Astrocyte (in vitro differentiated cells and primary cell): ENCODE measurements around the gene GMPR2. TPM values are rescaled to one million over a fixed set of nuclear protein-coding genes. Genes with fewer than 3 reads are reported as not detected.
A peak's percentile ranks its signal among the peaks of the same experiment; 100 is the strongest.
"Not testable (repeated sequence)": the region's sequence is repeated elsewhere in the genome, so short reads cannot be mapped to it uniquely, and the experiment has no call there.

Source experiments
- DNase-seq: peaks from one replicate; pipeline ENCODE4 v3.0.0-alpha.2; 2010; ENCODE audit warnings: low read depth
- FAIRE-seq: peaks from 2 replicates; lab custom pipeline; 2011; peaks lifted over from hg19 to GRCh38; lab: Jason Lieb, UNC
- H2AFZ ChIP-seq: 2 replicates; pipeline ENCODE4 v1.6.0; 2012; ENCODE audit warnings: low read depth, low read length, inconsistent platforms
- H3K27ac ChIP-seq: 2 replicates; pipeline ENCODE4 v1.5.1; 2011; ENCODE audit warnings: low read depth, low read length, inconsistent platforms
- H3K27me3 ChIP-seq: 2 replicates; pipeline ENCODE4 v1.6.0; 2011; ENCODE audit warnings: low read length, inconsistent platforms; ENCODE audit not compliant: insufficient read depth
- H3K36me3 ChIP-seq: 2 replicates; pipeline ENCODE4 v1.5.1; 2011; ENCODE audit warnings: low read length, inconsistent platforms; ENCODE audit not compliant: insufficient read depth
- H3K4me1 ChIP-seq: 2 replicates; pipeline ENCODE4 v1.5.1; 2011; ENCODE audit warnings: low read length, inconsistent platforms; ENCODE audit not compliant: insufficient read depth
- H3K4me2 ChIP-seq: 2 replicates; pipeline ENCODE4 v1.6.0; 2012; ENCODE audit warnings: low read length, inconsistent platforms
- H3K4me3 ChIP-seq: 2 replicates; pipeline ENCODE4 v1.5.1; 2011; ENCODE audit warnings: low read depth, mild to moderate bottlenecking, low read length, inconsistent platforms; ENCODE audit not compliant: insufficient read depth
- H3K79me2 ChIP-seq: 2 replicates; pipeline ENCODE4 v1.6.0; 2012; ENCODE audit warnings: mild to moderate bottlenecking, low read length, inconsistent platforms; ENCODE audit not compliant: insufficient read depth
- H3K9ac ChIP-seq: 2 replicates; pipeline ENCODE4 v1.6.0; 2012; ENCODE audit warnings: mild to moderate bottlenecking, low read length, inconsistent platforms
- H3K9me3 ChIP-seq: 2 replicates; pipeline ENCODE4 v1.5.1; 2012; ENCODE audit warnings: low read depth, mild to moderate bottlenecking, low read length, inconsistent platforms; ENCODE audit not compliant: insufficient read depth
- H4K20me1 ChIP-seq: 2 replicates; pipeline ENCODE4 v1.6.0; 2012; ENCODE audit warnings: low read length, inconsistent platforms; ENCODE audit not compliant: insufficient read depth
- H3K27ac Mint-ChIP-seq: one replicate; pipeline ENCODE4 v1.8.0; 2021; ENCODE audit warnings: mild to moderate bottlenecking, mixed read lengths; ENCODE audit not compliant: unreplicated experiment
- H3K27me3 Mint-ChIP-seq: one replicate; pipeline ENCODE4 v1.8.0; 2021; ENCODE audit warnings: low read depth, mixed read lengths; ENCODE audit not compliant: unreplicated experiment
- H3K36me3 Mint-ChIP-seq: one replicate; pipeline ENCODE4 v1.8.0; 2021; ENCODE audit warnings: low read depth, mixed read lengths; ENCODE audit not compliant: unreplicated experiment
- H3K4me1 Mint-ChIP-seq: one replicate; pipeline ENCODE4 v1.8.0; 2021; ENCODE audit warnings: low read depth, mixed read lengths; ENCODE audit not compliant: unreplicated experiment
- H3K4me3 Mint-ChIP-seq: one replicate; pipeline ENCODE4 v1.8.0; 2021; ENCODE audit warnings: mild to moderate bottlenecking, moderate library complexity, mixed read lengths; ENCODE audit not compliant: unreplicated experiment
- H3K9me3 Mint-ChIP-seq: one replicate; pipeline ENCODE4 v1.8.0; 2021; ENCODE audit warnings: mild to moderate bottlenecking, mixed read lengths; ENCODE audit not compliant: unreplicated experiment
- CTCF ChIP-seq: IDR thresholded peaks from 2 replicates; pipeline ENCODE4 v1.5.1; 2011; ENCODE audit warnings: low read depth, mild to moderate bottlenecking, inconsistent platforms, low read length, moderate library complexity; ENCODE audit not compliant: insufficient read depth
- EZH2 ChIP-seq: IDR thresholded peaks from 2 replicates; pipeline ENCODE4 v1.6.1; 2012; ENCODE audit warnings: mild to moderate bottlenecking, low read length, inconsistent platforms; ENCODE audit not compliant: insufficient read depth
- total RNA-seq: library from RNA; stranded (reverse); gene quantifications from 2 replicates; pipeline ENCODE4 v1.2.1, GENCODE V29; 2021

The GMPR2 gene
- total RNA-seq, 1 donor from 2014 or later = 66.5 TPM

DNA sequence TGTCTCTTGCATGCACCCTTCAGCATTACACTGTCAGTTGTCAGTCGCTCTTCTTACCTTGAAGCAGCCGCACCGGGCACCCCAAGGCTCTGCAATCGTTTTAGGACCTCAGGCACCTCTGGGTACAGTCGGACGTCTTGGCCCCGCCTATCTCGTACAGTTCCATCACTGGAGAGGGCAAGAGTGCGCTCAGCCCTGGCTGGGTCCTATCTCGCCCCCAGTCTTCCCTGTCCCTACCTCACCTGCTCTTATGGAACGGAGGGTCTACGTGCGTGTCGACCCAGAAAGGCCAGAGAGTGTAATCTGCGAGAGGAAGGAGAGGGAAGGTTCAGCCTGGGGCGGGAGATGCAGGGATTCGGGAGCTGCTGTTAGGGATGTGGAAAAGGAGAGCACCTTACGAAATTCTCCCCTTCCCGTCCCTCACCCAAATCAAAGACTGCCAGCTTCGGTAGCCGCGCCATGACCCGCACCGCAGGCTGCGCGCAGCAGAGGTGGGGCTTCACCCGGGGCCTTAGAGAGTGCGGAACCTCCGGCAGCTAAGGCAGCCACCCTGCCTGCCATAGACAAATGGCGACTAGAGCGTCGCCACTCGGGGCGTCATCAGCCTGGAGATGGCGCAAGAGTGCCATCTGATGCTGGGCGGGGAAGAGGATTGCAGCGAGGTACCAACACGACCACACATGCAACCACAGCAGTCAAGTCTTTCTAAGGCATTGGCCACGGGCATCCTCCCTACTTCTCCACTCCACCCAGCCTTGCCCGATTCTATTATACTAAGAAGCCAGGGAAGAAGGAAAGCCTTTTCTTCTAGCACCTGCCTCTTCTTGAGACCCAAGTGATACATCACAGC lies 17.0 kb upstream of the GMPR2 start, which contains the start of gene MDP1:
TSS of gene MDP1 (minus strand) at position 572 of the 850 bp plus-strand sequence. CDS start at position 461, 111 bp downstream.
- Mint-ChIP-seq H3K4me1 (peaks cover 11% of the 10 kb centered on the region), H3K9me3 (no peaks in the 10 kb centered on the region), H3K36me3 (peaks cover 11% of the 10 kb centered on the region), H3K4me3 (peak within 1 kb of the TSS; percentile 86), H3K27me3 (no peaks in the 10 kb centered on the region), H3K27ac (peak within 1 kb of the TSS; percentile 73)
- H2AFZ ChIP-seq = peak within 1 kb of the TSS; percentile 74
- H4K20me1 ChIP-seq = peaks cover under 1% of the 10 kb centered on the region
- peak within 1 kb of the TSS; percentile 58 for H3K27ac ChIP-seq
- H3K79me2 ChIP-seq = peaks cover 35% of the 10 kb centered on the region
- peak within 1 kb of the TSS; percentile 84 for H3K9ac ChIP-seq
- peak within 1 kb of the TSS; percentile 94 for H3K4me2 ChIP-seq
- no peaks in the 10 kb centered on the region for H3K27me3 ChIP-seq
- H3K4me3 ChIP-seq = peak within 1 kb of the TSS; percentile 75
- no peaks in the 10 kb centered on the region for H3K36me3 ChIP-seq
- no peaks in the 10 kb centered on the region for H3K9me3 ChIP-seq
- FAIRE-seq (peak; percentile 80), DNase-seq (peak; percentile 74)
- peak; percentile 58 for TF ChIP-seq CTCF
- no peak for TF ChIP-seq EZH2
- H3K4me1 ChIP-seq = peaks cover 8% of the 10 kb centered on the region

DNA sequence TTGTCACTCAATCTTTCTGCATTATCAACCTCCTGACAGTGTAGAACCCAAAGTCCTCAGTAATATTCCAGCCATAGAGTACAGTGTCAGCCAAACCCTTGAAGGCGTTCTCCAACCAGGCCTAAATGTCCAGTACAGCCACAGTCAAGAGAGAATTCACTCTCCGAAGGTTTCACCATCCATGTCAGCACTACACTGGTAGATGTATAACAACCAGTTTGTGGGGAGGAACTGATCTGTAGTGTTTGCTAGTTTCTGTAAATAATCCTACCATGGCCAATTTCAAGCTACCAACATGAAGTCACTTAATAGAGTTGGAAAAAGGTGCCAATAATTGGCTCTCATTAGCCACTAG lies 16.4 kb upstream of the GMPR2 start:
- H3K27me3 Mint-ChIP-seq = no peaks in the 10 kb centered on the region
- peaks cover 41% of the 10 kb centered on the region for H3K79me2 ChIP-seq
- no peaks in the 10 kb centered on the region for H3K27me3 ChIP-seq
- no peaks in the 10 kb centered on the region for H3K9me3 ChIP-seq
- peak overlapping the region; percentile 74 for H2AFZ ChIP-seq
- peak overlapping the region; percentile 75 for H3K4me3 ChIP-seq
- H3K4me2 ChIP-seq = peak overlapping the region; percentile 94
- H3K9ac ChIP-seq = peak overlapping the region; percentile 84
- no peaks in the 10 kb centered on the region for H3K9me3 Mint-ChIP-seq
- peaks cover 8% of the 10 kb centered on the region for H3K4me1 ChIP-seq
- peaks cover 11% of the 10 kb centered on the region for H3K4me1 Mint-ChIP-seq
- H3K27ac Mint-ChIP-seq = peak overlapping the region; percentile 73
- FAIRE-seq (no peak), DNase-seq (no peak)
- peaks cover 10% of the 10 kb centered on the region for H3K36me3 Mint-ChIP-seq
- no peaks in the 10 kb centered on the region for H3K36me3 ChIP-seq
- no peak for TF ChIP-seq EZH2
- TF ChIP-seq CTCF = no peak
- no peak overlapping the region for H3K27ac ChIP-seq
- peaks cover 5% of the 10 kb centered on the region for H4K20me1 ChIP-seq
- H3K4me3 Mint-ChIP-seq = peak overlapping the region; percentile 86

DNA sequence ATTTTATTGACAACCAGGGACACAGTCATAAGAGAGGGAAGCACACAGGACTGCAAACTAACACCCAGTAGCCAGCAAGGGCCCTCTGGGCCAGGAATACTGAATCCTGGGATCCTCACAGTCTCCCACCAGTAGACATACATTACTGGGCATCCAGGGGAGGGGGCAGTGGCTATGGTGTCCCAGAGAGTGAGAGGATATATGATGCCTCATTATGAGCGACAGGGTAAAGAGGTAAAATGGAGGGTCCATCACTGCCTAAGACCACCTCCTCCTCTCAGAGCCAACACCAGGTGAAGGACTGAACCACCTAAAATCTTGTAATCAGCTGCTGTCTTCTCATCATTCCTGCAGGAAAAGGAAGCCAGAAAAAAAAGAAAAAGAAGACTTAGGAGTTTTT lies 15.9 kb upstream of the GMPR2 start:
- H3K4me2 ChIP-seq, H3K9me3 Mint-ChIP-seq, H3K27me3 Mint-ChIP-seq, H3K9me3 ChIP-seq, H3K4me3 ChIP-seq, H3K36me3 Mint-ChIP-seq, H3K36me3 ChIP-seq, H4K20me1 ChIP-seq, H3K4me1 ChIP-seq, H3K4me3 Mint-ChIP-seq, H3K27ac ChIP-seq, H2AFZ ChIP-seq, H3K4me1 Mint-ChIP-seq, DNase-seq, FAIRE-seq, H3K27me3 ChIP-seq, H3K9ac ChIP-seq, H3K27ac Mint-ChIP-seq: not testable (repeated sequence)
- H3K79me2 ChIP-seq = peaks cover 45% of the 10 kb centered on the region
